Trophoblast cell (in vitro differentiated cells and primary cell): Measurements from ENCODE around the gene ITIH6.
A peak's percentile ranks its signal among the peaks of the same experiment; 100 is the strongest.
"Not testable (repeated sequence)": the region's sequence is repeated elsewhere in the genome, so short reads cannot be mapped to it uniquely, and the experiment has no call there.

ENCODE experiments used
- DNase-seq, 2 donors: peaks; one replicate each; pipeline ENCODE4 v3.0.0-alpha.2; 2016
- H2AFZ ChIP-seq: 2 replicates; pipeline ENCODE4 v1.6.1; 2013; ENCODE audit warnings: low read length, moderate library complexity, mild to moderate bottlenecking; ENCODE audit not compliant: insufficient read depth, poor library complexity
- H2AK5ac ChIP-seq: 2 replicates; pipeline ENCODE4 v1.6.1; 2013; ENCODE audit warnings: mild to moderate bottlenecking, low read length
- H2BK120ac ChIP-seq: 2 replicates; pipeline ENCODE4 v1.6.1; 2013; ENCODE audit warnings: low read length, mild to moderate bottlenecking, moderate library complexity; ENCODE audit not compliant: insufficient read depth, poor library complexity
- H2BK12ac ChIP-seq: 2 replicates; pipeline ENCODE4 v1.6.1; 2013; ENCODE audit warnings: mild to moderate bottlenecking, low read length, moderate library complexity
- H2BK5ac ChIP-seq: 2 replicates; pipeline ENCODE4 v1.6.1; 2013; ENCODE audit warnings: low read length, low read depth, moderate library complexity, mild to moderate bottlenecking; ENCODE audit not compliant: poor library complexity
- H3K14ac ChIP-seq: 2 replicates; pipeline ENCODE4 v1.6.1; 2013; ENCODE audit warnings: mild to moderate bottlenecking, low read length
- H3K18ac ChIP-seq: 2 replicates; pipeline ENCODE4 v1.6.1; 2013; ENCODE audit warnings: mild to moderate bottlenecking, low read length
- H3K23ac ChIP-seq: 2 replicates; pipeline ENCODE4 v1.6.1; 2013; ENCODE audit warnings: low read length
- H3K27ac ChIP-seq: 2 replicates; pipeline ENCODE4 v1.5.1; 2013; ENCODE audit warnings: low read depth, mild to moderate bottlenecking, inconsistent platforms, low read length, moderate library complexity
- H3K27me3 ChIP-seq: 2 replicates; pipeline ENCODE4 v1.6.1; 2013; ENCODE audit warnings: inconsistent platforms, mild to moderate bottlenecking, low read length, moderate library complexity; ENCODE audit not compliant: insufficient read depth
- H3K36me3 ChIP-seq, 2 experiments: 1 replicate in 1 of 2; 2 replicates in 1 of 2; pipeline ENCODE4 v1.6.1; 2013; ENCODE audit warnings: low read length in 2 of 2, mild to moderate bottlenecking in 2 of 2, moderate library complexity in 1 of 2; ENCODE audit not compliant: insufficient read depth in 2 of 2, control insufficient read depth in 1 of 2
- H3K4ac ChIP-seq: 2 replicates; pipeline ENCODE4 v1.6.1; 2013; ENCODE audit warnings: low read depth, mild to moderate bottlenecking, low read length, moderate library complexity
- H3K4me1 ChIP-seq, 2 experiments: 1 replicate in 1 of 2; 2 replicates in 1 of 2; pipeline ENCODE4 v1.6.1; 2013; ENCODE audit warnings: low read length in 2 of 2, mild to moderate bottlenecking in 2 of 2, moderate library complexity in 1 of 2; ENCODE audit not compliant: insufficient read depth in 2 of 2, control insufficient read depth in 1 of 2
- H3K4me2 ChIP-seq: 2 replicates; pipeline ENCODE4 v1.6.1; 2013; ENCODE audit warnings: inconsistent platforms, mild to moderate bottlenecking, low read length, moderate library complexity
- H3K4me3 ChIP-seq: 2 replicates; pipeline ENCODE4 v1.5.1; 2013; ENCODE audit warnings: mild to moderate bottlenecking, low read depth, low read length, inconsistent platforms
- H3K79me1 ChIP-seq: one replicate; pipeline ENCODE4 v1.6.1; 2013; ENCODE audit warnings: low read length
- H3K79me2 ChIP-seq: 2 replicates; pipeline ENCODE4 v1.6.1; 2013; ENCODE audit warnings: low read length, mild to moderate bottlenecking; ENCODE audit not compliant: control insufficient read depth, insufficient read depth, poor library complexity
- H3K9ac ChIP-seq: 2 replicates; pipeline ENCODE4 v1.6.1; 2013; ENCODE audit warnings: mild to moderate bottlenecking, low read length
- H3K9me3 ChIP-seq: 2 replicates; pipeline ENCODE4 v1.6.1; 2013; ENCODE audit warnings: low read depth, mild to moderate bottlenecking, control low read depth, inconsistent platforms, low read length; ENCODE audit not compliant: insufficient read depth
- H4K12ac ChIP-seq: 2 replicates; pipeline ENCODE4 v1.6.1; 2013; ENCODE audit warnings: low read depth, mild to moderate bottlenecking, low read length, moderate library complexity
- H4K8ac ChIP-seq: 2 replicates; pipeline ENCODE4 v1.6.1; 2013; ENCODE audit warnings: low read depth, mild to moderate bottlenecking, low read length, moderate library complexity
- H4K91ac ChIP-seq: one replicate; pipeline ENCODE4 v1.6.1; 2013; ENCODE audit warnings: low read depth, mild to moderate bottlenecking, low read length, moderate library complexity
- WGBS: extraction: QIAGEN DNeasy Blood & Tissue Kit; methylation state at CpG from one replicate; pipeline ENCODE4 v1.1.7; 2013; ENCODE audit warnings: missing lambda C conversion rate; ENCODE audit not compliant: insufficient read length, insufficient coverage; ENCODE audit errors: extremely low coverage; 5-methylcytosine and 5-hydroxymethylcytosine counted together

Gene ITIH6

GRCh38 chrX:54789405-54789804, 8.7 kb downstream of the ITIH6 start:
- not testable (repeated sequence) for H3K9ac ChIP-seq, H3K4me2 ChIP-seq, H2AK5ac ChIP-seq, H3K9me3 ChIP-seq, H4K91ac ChIP-seq, H3K4me3 ChIP-seq, H2BK5ac ChIP-seq, H3K23ac ChIP-seq, H3K4ac ChIP-seq, H3K14ac ChIP-seq, H2AFZ ChIP-seq, H3K79me2 ChIP-seq, DNase-seq, H3K27ac ChIP-seq, H4K8ac ChIP-seq, H3K36me3 ChIP-seq, H3K4me1 ChIP-seq, H4K12ac ChIP-seq, H3K27me3 ChIP-seq, H3K18ac ChIP-seq, H2BK120ac ChIP-seq, H3K79me1 ChIP-seq, H2BK12ac ChIP-seq
- no CpG with 5 or more reads among the region's 5 CpGs for WGBS

- Histone ChIP-seq H3K9ac (no peak overlapping the region), H4K8ac (no peak overlapping the region), H3K27ac (no peak overlapping the region), H2AFZ (no peak overlapping the region), H3K4me1 (peaks cover 0 to 1% of the 10 kb centered on the region in 2 experiments), H3K4ac (no peak overlapping the region), H3K4me2 (no peak overlapping the region), H3K9me3 (no peaks in the 10 kb centered on the region), H2AK5ac (no peak overlapping the region), H3K4me3 (no peak overlapping the region), H2BK5ac (no peak overlapping the region), H3K36me3 (no peaks in the 10 kb centered on the region), H2BK120ac (no peak overlapping the region), H4K12ac (no peak overlapping the region), H4K91ac (peak overlapping the region; percentile 28), H3K27me3 (no peaks in the 10 kb centered on the region), H3K18ac (no peak overlapping the region), H3K79me1 (no peaks in the 10 kb centered on the region), H3K23ac (no peak overlapping the region), H3K79me2 (no peaks in the 10 kb centered on the region), H3K14ac (no peak overlapping the region), H2BK12ac (no peak overlapping the region)
- no peak for DNase-seq
- WGBS = no CpG with 5 or more reads among the region's 9 CpGs
Observed at GRCh38 chrX:54788446-54788845, 9.6 kb downstream of the ITIH6 start.

- Histone ChIP-seq H3K36me3 (no peaks in the 10 kb centered on the region), H2BK120ac (no peak overlapping the region), H4K8ac (no peak overlapping the region), H3K14ac (no peak overlapping the region), H3K27ac (no peak overlapping the region), H3K79me2 (no peaks in the 10 kb centered on the region), H4K12ac (no peak overlapping the region), H2BK5ac (no peak overlapping the region), H3K4me2 (no peak overlapping the region), H4K91ac (no peak overlapping the region), H3K9ac (no peak overlapping the region), H3K18ac (no peak overlapping the region), H3K23ac (no peak overlapping the region), H3K4ac (no peak overlapping the region), H3K4me1 (peaks cover 0 to 1% of the 10 kb centered on the region in 2 experiments), H2AK5ac (no peak overlapping the region), H2AFZ (no peak overlapping the region), H3K4me3 (no peak overlapping the region), H3K27me3 (no peaks in the 10 kb centered on the region), H3K79me1 (no peaks in the 10 kb centered on the region), H2BK12ac (no peak overlapping the region), H3K9me3 (no peaks in the 10 kb centered on the region)
- DNase-seq = peak in 1 of 2 donors; percentile 36
- no CpG with 5 or more reads among the region's 2 CpGs for WGBS
Observed at GRCh38 chrX:54786967-54787366, 11.1 kb downstream of the ITIH6 start.

GRCh38 chrX:54785901-54786300, 12.2 kb downstream of the ITIH6 start:
- no peak overlapping the region for H3K4me2 ChIP-seq
- H3K4me3 ChIP-seq = no peak overlapping the region
- H3K79me1 ChIP-seq = no peaks in the 10 kb centered on the region
- H3K4me1 ChIP-seq = peaks cover 0 to 1% of the 10 kb centered on the region in 2 experiments
- no peaks in the 10 kb centered on the region for H3K36me3 ChIP-seq
- H2BK12ac ChIP-seq = no peak overlapping the region
- H2BK5ac ChIP-seq = no peak overlapping the region
- no peak overlapping the region for H2AFZ ChIP-seq
- no peak overlapping the region for H3K23ac ChIP-seq
- no peak overlapping the region for H4K91ac ChIP-seq
- no peaks in the 10 kb centered on the region for H3K27me3 ChIP-seq
- no peaks in the 10 kb centered on the region for H3K79me2 ChIP-seq
- H4K8ac ChIP-seq = no peak overlapping the region
- H2BK120ac ChIP-seq = no peak overlapping the region
- no peak overlapping the region for H4K12ac ChIP-seq
- no peak overlapping the region for H3K9ac ChIP-seq
- WGBS = no CpG with 5 or more reads among the region's 4 CpGs
- H3K18ac ChIP-seq = no peak overlapping the region
- H3K27ac ChIP-seq = no peak overlapping the region
- no peak overlapping the region for H3K4ac ChIP-seq
- H3K9me3 ChIP-seq = no peaks in the 10 kb centered on the region
- peak in 1 of 2 donors; percentile 32 for DNase-seq
- no peak overlapping the region for H2AK5ac ChIP-seq
- H3K14ac ChIP-seq = no peak overlapping the region
